Iris pigment epithelial cell (primary cell): Measurements from ENCODE around the gene KCNQ1.
A peak's percentile ranks its signal among the peaks of the same experiment; 100 is the strongest.

Experiments
- DNase-seq: peaks from one replicate; pipeline ENCODE4 v3.0.0-alpha.2; 2011; ENCODE audit warnings: low read depth

Gene KCNQ1

GRCh38 chr11:2524446-2525165 lies 79.8 kb downstream of the KCNQ1 start:
- no peak for DNase-seq

GRCh38 chr11:2525166-2525861 lies 80.5 kb downstream of the KCNQ1 start:
- DNase-seq = no peak

DNA sequence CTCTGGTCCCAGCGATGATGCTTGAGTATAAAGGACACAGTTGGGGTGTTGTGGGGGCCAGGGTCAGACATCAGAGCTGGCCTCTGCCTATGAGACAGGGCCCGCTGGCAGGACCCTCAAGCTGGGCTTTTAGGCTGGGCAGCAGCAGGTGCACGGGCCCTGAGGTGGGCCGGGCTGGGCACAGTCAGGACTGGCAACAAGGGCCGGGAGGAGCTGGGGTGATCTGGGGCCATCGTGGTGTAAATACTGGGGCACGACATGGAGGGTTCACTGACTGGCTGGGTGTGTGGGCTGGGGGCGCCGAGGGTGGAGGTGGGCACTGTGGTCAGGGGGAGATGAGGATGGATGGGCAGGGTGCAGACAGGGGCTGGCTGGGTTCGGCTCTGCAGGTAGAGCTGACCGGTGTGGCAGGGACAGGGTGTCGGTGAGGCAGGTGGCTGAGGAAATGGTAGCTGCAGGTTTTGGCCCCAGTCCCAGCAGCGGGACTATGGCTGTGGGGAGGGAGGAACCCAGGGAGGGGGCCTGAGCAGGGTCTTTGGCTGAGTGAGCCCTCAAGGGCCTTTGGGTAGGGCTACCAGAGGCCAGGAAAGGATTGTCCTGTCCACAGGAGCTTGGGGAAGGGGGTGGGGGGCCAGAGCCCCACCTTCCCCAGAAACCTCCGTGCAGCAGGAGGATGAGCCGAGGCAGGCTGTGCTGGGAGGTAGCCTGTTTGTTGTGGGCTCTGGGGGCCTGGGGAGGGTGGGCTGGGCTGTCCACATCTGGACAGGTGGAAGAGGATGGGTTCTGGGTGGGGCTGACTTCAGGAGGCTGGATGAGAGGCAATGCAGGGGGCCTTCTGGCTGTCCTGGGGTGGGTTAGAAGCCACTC lies 81.4 kb downstream of the KCNQ1 start:
- no peak for DNase-seq

DNA sequence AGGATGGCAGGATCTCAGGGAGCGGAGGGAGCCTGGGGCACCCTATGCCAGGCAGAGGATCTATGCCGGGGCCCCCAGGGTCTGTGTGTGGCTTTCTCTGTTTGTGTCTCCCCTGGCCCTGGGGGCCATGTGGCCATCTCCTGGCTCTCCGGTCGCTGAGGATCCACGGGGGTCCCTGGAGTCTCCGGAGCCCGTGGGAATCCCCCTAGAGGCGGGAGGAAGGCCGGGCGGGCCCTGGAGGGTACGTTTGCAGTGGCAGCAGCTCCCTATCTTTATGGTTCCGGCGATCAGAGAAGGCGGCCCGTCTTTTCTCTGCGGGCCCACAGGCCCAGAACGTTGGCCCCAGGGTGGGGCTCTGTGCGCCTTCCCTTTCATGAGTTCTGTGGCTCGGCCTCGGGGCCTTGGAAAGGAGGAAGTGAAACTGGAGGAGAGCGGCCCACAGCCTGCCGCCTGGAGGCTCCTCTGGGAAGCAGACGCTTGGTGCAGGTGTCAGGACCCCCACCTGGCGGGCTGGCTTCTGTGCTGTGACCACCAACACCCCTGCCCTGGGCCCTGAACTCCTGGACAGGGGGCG lies 82.1 kb downstream of the KCNQ1 start:
- no peak for DNase-seq

DNA sequence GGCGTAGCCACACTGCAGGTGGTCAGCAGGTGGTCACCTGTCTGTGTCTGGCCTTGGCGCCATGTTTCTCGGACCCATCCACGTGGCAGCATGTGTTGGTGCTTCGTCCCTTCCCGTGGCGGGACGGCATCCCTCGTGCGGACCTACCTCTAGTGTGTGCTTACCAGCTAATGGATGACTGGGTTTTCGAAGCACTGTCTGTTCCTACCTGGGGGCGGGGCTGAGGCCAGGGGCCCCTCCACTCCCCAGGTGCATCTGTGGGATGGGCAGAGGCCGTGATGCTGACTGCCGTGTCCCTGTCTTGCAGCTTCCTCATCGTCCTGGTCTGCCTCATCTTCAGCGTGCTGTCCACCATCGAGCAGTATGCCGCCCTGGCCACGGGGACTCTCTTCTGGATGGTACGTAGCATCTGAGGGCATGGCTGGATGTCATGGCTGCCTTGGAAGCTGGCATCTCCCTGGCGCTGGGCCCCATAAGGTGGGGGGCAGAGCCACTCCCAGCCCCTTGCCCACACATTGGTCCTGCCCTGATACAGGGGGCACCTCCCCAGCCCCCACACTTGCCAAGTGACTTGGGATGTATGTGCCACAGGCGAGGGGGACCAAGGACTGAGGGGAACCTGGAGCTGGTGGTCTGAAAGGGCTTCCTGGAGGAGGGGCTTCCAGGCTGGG lies 82.9 kb downstream of the KCNQ1 start:
- DNase-seq = no peak

GRCh38 chr11:2528301-2529050 lies 83.7 kb downstream of the KCNQ1 start:
- DNase-seq = no peak

DNA sequence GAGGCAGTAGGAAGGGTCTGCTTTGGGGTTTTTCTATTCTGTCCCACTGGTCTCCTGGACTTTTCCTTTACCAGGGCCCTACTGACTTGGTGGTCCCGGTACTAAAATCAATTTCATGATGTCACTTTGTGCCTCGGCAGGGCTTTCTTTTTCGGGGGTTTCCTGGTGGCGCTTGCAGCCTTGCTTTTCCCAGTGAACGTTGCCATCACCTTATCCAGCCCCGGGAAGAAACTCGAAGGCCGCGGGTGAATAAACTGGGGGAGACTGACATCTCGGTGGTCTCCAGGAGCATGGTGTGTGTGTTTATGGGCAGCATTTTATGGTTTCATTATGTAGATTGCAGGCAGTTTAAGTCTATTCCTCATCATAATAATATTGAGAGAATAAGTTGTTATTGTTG lies 84.4 kb downstream of the KCNQ1 start:
- no peak for DNase-seq

DNA sequence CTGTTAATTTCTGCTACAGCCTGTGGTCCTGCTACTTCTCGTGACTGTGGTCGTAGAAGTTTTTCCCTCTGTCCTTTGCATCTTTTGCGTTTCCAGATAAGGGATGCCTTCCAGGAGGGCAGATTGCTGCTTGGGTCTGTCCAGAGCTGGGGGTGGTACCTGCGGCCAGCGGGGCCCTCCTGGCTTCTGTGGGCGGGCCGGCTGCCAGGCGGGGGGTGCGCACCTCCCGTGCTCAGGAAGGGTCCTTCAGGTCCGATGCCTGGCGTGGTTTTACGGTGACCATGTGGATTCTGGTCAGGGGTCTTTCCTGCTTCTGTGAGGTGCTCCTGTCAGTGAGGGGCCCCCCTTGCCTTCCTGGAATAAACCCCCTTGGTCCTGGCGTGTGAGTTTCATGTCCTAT lies 84.8 kb downstream of the KCNQ1 start:
- no peak for DNase-seq

- no peak for DNase-seq
Measured at GRCh38 chr11:2530131-2530854, 85.5 kb downstream of the KCNQ1 start.

DNA sequence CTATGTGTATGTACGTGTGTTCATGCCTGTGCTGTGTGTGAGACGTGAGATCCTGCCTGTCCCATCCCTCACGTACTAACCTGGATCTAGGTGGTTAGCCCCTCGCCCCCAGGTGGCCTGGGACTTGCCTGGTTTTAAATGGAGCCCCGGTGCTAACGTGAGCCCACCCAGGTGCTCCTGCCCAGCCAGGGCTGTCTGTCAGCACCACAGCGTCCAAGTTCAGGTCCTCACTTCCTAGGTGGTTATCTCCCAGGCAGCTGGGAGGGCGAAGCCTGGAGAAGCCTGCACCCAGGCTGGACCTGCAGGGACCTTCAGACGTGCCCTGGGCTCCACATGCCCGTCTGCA lies 86.0 kb downstream of the KCNQ1 start:
- no peak for DNase-seq

GRCh38 chr11:2531277-2531986 lies 86.6 kb downstream of the KCNQ1 start:
- peak; percentile 38 for DNase-seq

GRCh38 chr11:2531987-2532703 lies 87.3 kb downstream of the KCNQ1 start:
- DNase-seq = no peak

DNA sequence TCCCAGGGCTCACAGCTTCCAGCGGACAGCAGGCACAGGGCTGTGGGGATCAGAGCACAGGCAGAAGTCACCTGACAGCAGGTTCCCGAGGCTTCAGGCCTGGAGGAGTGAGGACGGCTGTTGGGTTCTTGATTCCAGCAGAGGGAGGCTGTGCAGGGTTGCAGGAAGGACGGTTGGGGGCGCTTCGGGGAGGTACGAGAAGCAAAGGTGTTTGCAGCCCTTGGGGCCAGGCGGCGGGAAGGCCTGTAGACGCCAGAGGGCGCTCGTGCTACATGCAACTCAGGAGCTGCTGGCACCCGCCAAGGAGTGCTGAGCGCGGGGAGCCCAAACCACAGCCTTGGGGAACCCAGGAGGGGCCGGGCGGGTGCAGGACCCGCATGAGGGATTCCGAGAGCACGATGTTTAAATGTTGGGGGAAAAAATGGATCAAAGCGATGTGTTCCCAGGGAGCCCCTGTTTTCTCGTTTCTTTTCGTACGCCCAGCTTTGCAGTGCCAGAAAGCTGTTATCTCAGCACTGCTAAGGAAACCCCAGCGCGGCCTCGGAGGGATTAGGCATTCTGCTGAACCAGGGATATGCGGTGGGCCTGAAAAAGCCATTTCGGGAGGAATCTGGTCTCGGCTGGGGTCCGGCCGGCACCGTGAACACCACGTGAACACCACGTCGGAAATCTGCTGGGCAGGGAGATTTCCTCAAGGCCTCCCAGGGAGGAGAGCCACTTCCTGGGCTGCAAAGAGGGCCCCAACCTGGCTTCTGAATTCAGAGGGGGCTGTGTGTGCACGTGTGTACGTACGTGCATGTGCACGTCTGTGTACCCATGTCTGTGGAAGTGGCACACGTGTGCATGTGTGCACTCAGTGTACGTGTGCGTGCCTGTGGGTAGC lies 88.1 kb downstream of the KCNQ1 start:
- DNase-seq = peak; percentile 85

- peak; percentile 95 for DNase-seq
Measured at GRCh38 chr11:2533587-2534133, 88.9 kb downstream of the KCNQ1 start.

- peak; percentile 3 for DNase-seq
Measured at GRCh38 chr11:2534134-2534956, 89.5 kb downstream of the KCNQ1 start.

- no peak for DNase-seq
Measured at GRCh38 chr11:2534957-2535672, 90.3 kb downstream of the KCNQ1 start.
